Activated naive CD4-positive, alpha-beta T cell treated with anti-CD3 and anti-CD28 coated beads for 36 hours (primary cell): ENCODE data around the gene GUCA1C. TPM values are rescaled to one million over a fixed set of nuclear protein-coding genes. Genes with fewer than 3 reads are reported as not detected.

Experiments
- total RNA-seq, 2 experiments: library from RNA; stranded (reverse); gene quantifications; one replicate each; pipeline ENCODE4 v1.2.3, GENCODE V29; 2021

GUCA1C gene
- total RNA-seq, 2 experiments from 2014 or later = not detected

Other genes starting within 250 kb of the GUCA1C start
- not detected for gene RETNLB, start 196.5 kb downstream of the GUCA1C start, total RNA-seq
- 10 to 100 TPM; 17.7 to 19.8 TPM for gene TRAT1, start 131.1 kb downstream of the GUCA1C start, total RNA-seq
- gene MORC1, start 164.3 kb upstream of the GUCA1C start, total RNA-seq = not detected
- gene C3orf85, start 182.8 kb upstream of the GUCA1C start, total RNA-seq = not detected